Liver (tissue), 9 donors: ENCODE measurements around the gene NR5A2. TPM values are rescaled to one million over a fixed set of nuclear protein-coding genes. Genes with fewer than 3 reads are reported as not detected.

Source experiments
- DNase-seq: peaks from one replicate; pipeline ENCODE4 v3.0.0-alpha.2; 2017; ENCODE audit warnings: low spot score
- H3K27ac ChIP-seq, 2 donors: one replicate each; pipeline ENCODE4 v1.7.0; 2013; ENCODE audit warnings: inconsistent platforms in 2 of 2, low read length in 2 of 2, control low read depth in 1 of 2, low read depth in 1 of 2, mild to moderate bottlenecking in 1 of 2
- H3K27me3 ChIP-seq, 4 donors: one replicate each; pipeline versions ENCODE4 v1.6.1 to v1.7.0; 2013; ENCODE audit warnings: low read length in 3 of 4, inconsistent platforms in 1 of 4, mild to moderate bottlenecking in 1 of 4, moderate library complexity in 1 of 4; ENCODE audit not compliant: control insufficient read depth in 4 of 4, insufficient read depth in 4 of 4
- H3K36me3 ChIP-seq, 4 donors: one replicate each; pipeline versions ENCODE4 v1.6.1 to v1.7.0; 2013; ENCODE audit warnings: low read length in 3 of 4, mild to moderate bottlenecking in 3 of 4, low read depth in 1 of 4, moderate library complexity in 1 of 4; ENCODE audit not compliant: control insufficient read depth in 4 of 4, insufficient read depth in 3 of 4
- H3K4me1 ChIP-seq, 4 donors: one replicate each; pipeline versions ENCODE4 v1.6.1 to v1.7.0; 2013; ENCODE audit warnings: low read length in 3 of 4, mild to moderate bottlenecking in 3 of 4, moderate library complexity in 1 of 4; ENCODE audit not compliant: control insufficient read depth in 4 of 4, insufficient read depth in 4 of 4
- H3K4me3 ChIP-seq, 3 donors: one replicate each; pipeline versions ENCODE4 v1.6.1 to v1.7.0; 2013; ENCODE audit warnings: low read length in 3 of 3, control low read depth in 1 of 3, low read depth in 1 of 3, mild to moderate bottlenecking in 1 of 3
- H3K9ac ChIP-seq, 2 donors: one replicate each; pipeline ENCODE4 v1.7.0; 2013; ENCODE audit warnings: low read length in 2 of 2, mild to moderate bottlenecking in 2 of 2, moderate library complexity in 2 of 2, control low read depth in 1 of 2, low read depth in 1 of 2
- H3K9me3 ChIP-seq, 4 donors: one replicate each; pipeline versions ENCODE4 v1.6.1 to v1.7.0; 2013; ENCODE audit warnings: low read length in 3 of 4; ENCODE audit not compliant: control insufficient read depth in 4 of 4
- ATF3 ChIP-seq: IDR thresholded peaks from 2 replicates; pipeline ENCODE4 v1.6.1; 2016; ENCODE audit warnings: antibody characterized with exemption
- GABPA ChIP-seq, 2 donors: IDR thresholded peaks in 1 of 2; conservative IDR thresholded peaks in 1 of 2; 2 replicates each; pipeline ENCODE4 v1.6.1; 2016; ENCODE audit warnings: antibody characterized with exemption in 2 of 2, mild to moderate bottlenecking in 1 of 2, moderate library complexity in 1 of 2
- HNF4A ChIP-seq, 2 donors: conservative IDR thresholded peaks; 2 replicates each; pipeline ENCODE4 v1.6.1; 2016; ENCODE audit warnings: antibody characterized with exemption in 2 of 2, mild to moderate bottlenecking in 2 of 2
- JUND ChIP-seq, 2 donors: IDR thresholded peaks; 2 replicates each; pipeline ENCODE4 v1.6.1; 2016; ENCODE audit warnings: antibody characterized with exemption in 2 of 2
- RAD21 ChIP-seq, 2 donors: IDR thresholded peaks; 2 replicates each; pipeline ENCODE4 v1.6.1; 2016; ENCODE audit warnings: antibody characterized with exemption in 2 of 2, mild to moderate bottlenecking in 2 of 2
- REST ChIP-seq: IDR thresholded peaks from 2 replicates; pipeline ENCODE4 v1.6.1; 2016; ENCODE audit warnings: antibody characterized with exemption, mild to moderate bottlenecking
- RXRA ChIP-seq, 2 donors: IDR thresholded peaks; 2 replicates each; pipeline ENCODE4 v1.6.1; 2017 to 2018; ENCODE audit warnings: antibody characterized with exemption in 2 of 2, mild to moderate bottlenecking in 1 of 2
- TAF1 ChIP-seq: conservative IDR thresholded peaks from 2 replicates; pipeline ENCODE4 v1.6.1; 2016; ENCODE audit warnings: antibody characterized with exemption, mild to moderate bottlenecking
- YY1 ChIP-seq: IDR thresholded peaks from 2 replicates; pipeline ENCODE4 v1.6.1; 2016; ENCODE audit warnings: antibody characterized with exemption, mild to moderate bottlenecking
- WGBS: extraction: QIAGEN DNeasy Blood & Tissue Kit; methylation state at CpG from one replicate; pipeline ENCODE4 v1.1.7; 2013; 5-methylcytosine and 5-hydroxymethylcytosine counted together
- polyA plus RNA-seq, 2 donors: library from polyadenylated mRNA; stranded (reverse) in 1 of 2; unstranded in 1 of 2; fragments of 200-250 nt in 1 of 2; fragments of >200 nt in 1 of 2; fragmentation: Nextera tagmentation in 1 of 2; extraction: Ambion mirVana in 1 of 2; gene quantifications; one replicate each; pipeline versions ENCODE4 v1.2.1 to v1.2.3, GENCODE V29; 2013 to 2015
- total RNA-seq, 2 donors: library from RNA; depleted of rRNA; stranded (reverse); fragments of >200 nt; gene quantifications; one replicate each; pipeline ENCODE4 v1.2.3, GENCODE V29; 2014
- TF ChIP-seq, protein P1 (sequence below): fragments of 150-350 bp; IDR thresholded peaks from 2 replicates; pipeline ENCODE4 v1.5.1; 2017; ENCODE audit warnings: improper control_type of control experiment, low read depth, low read length; ENCODE audit not compliant: missing input control
- donor health status: healthy.
- donor health status: healthy.
- donor health status: healthy.
- donor health status: healthy.
- donor health status: healthy.

NR5A2 gene
- total and polyA plus RNA-seq, 4 donors = 10.0 to 37.5 (median 21.1) TPM

DNA sequence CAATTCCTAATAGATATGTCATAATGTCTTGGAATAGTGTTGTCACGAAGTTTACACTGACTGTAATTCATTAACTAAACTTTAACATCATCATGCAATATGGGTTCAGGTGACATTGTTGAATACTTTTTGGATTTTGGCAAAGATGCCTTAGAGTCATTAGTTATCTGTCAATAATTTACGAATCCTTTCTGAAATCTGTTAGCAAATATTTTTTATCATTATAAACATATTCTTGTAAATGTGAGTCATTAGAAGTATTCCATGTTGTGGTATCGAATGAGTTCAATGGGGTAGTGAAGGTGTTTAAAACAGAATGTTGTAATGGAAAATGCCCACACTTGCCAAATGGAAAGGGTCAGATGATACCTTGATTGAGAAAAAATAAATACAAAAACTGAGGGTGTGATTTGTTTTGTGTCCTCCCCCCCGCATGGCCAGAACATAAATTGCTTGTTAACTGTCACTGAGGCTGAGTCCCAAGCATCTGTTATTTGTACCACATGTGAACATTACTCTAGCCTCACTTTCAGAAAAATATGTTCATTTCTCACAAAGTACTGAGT, 5.2 kb upstream of the NR5A2 start (continued):
- peak; percentile 71 to 89 for TF ChIP-seq RXRA (IDR thresholded peaks at IDR 0.05)

GRCh38 chr1:200028586-200029034, 1.1 kb downstream of the NR5A2 start:
- H3K9ac ChIP-seq = peak overlapping the region; percentile 82 to 100
- TF ChIP-seq HNF4A (conservative IDR thresholded peaks at IDR 0.05) (no peak), TAF1 (peak; percentile 65)
- WGBS = 5% methylated on average over 2 of the region's 2 CpGs
- peaks cover 0 to 2% (median under 1%) of the 10 kb centered on the region in 4 donors for H3K36me3 ChIP-seq
- H3K4me3 ChIP-seq = peak overlapping the region; percentile 75 to 97 (median 81)
- peak overlapping the region; percentile 76 to 93 for H3K27ac ChIP-seq
- H3K4me1 ChIP-seq = peaks cover 5 to 33% (median 12%) of the 10 kb centered on the region in 4 donors
- DNase-seq = no peak
- no peaks in the 10 kb centered on the region for H3K27me3 ChIP-seq
- no peaks in the 10 kb centered on the region for H3K9me3 ChIP-seq

DNA sequence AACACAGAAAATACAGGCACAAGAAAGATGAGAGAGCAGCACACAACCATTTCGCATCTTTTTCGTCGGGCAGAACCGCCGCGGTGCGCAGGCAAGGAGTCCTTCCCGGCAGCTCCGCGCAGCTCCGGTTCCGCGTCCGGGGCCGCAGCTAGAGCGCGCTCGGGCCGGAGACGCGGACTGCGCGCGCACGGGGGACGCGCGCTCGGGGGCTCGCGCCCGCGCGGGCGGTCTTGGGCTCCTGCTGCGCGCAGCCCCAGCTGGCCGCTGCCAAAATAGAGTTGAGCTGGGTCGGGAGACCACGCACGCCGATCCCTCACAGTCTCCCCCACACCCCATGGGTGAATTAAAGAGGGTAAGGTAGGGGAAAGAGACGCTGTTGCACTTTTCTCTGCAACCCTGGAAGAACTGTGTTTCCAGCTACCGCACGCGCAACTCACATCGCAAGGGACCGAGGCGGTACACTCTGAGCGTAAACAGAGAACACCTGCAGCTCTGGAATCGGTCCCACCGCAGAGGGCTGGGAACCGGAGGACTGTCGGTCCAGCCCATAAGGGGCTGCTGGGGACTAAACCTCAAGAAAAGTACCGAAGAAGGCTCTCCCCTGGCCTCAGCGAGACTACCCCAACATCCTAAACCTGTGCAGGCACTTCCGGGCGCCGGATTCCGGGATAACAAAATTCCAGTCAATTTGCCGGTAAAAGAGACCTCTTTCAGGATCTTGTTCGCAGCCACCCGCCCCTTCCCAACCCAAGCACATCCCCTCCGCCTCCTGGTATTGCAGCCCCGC, 1.7 kb downstream of the NR5A2 start:
- no peak for DNase-seq
- peak overlapping the region; percentile 82 to 100 for H3K9ac ChIP-seq
- H3K9me3 ChIP-seq = no peaks in the 10 kb centered on the region
- peaks cover 5 to 34% (median 12%) of the 10 kb centered on the region in 4 donors for H3K4me1 ChIP-seq
- 1% methylated on average over 65 of the region's 65 CpGs for WGBS
- H3K27me3 ChIP-seq = no peaks in the 10 kb centered on the region
- peak overlapping the region; percentile 76 to 93 for H3K27ac ChIP-seq
- TF ChIP-seq ATF3 = no peak
- no peak for TF ChIP-seq GABPA (IDR thresholded peaks at IDR 0.05 in 1 of 2, conservative IDR thresholded peaks at IDR 0.05 in 1 of 2)
- peak in 1 of 2 donors; percentile 4 for TF ChIP-seq RAD21 (IDR thresholded peaks at IDR 0.05)
- no peak for TF ChIP-seq RXRA (IDR thresholded peaks at IDR 0.05)
- TF ChIP-seq REST = peak; percentile 37
- TF ChIP-seq, protein P1, sequence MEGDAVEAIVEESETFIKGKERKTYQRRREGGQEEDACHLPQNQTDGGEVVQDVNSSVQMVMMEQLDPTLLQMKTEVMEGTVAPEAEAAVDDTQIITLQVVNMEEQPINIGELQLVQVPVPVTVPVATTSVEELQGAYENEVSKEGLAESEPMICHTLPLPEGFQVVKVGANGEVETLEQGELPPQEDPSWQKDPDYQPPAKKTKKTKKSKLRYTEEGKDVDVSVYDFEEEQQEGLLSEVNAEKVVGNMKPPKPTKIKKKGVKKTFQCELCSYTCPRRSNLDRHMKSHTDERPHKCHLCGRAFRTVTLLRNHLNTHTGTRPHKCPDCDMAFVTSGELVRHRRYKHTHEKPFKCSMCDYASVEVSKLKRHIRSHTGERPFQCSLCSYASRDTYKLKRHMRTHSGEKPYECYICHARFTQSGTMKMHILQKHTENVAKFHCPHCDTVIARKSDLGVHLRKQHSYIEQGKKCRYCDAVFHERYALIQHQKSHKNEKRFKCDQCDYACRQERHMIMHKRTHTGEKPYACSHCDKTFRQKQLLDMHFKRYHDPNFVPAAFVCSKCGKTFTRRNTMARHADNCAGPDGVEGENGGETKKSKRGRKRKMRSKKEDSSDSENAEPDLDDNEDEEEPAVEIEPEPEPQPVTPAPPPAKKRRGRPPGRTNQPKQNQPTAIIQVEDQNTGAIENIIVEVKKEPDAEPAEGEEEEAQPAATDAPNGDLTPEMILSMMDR = no peak
- no peak for TF ChIP-seq YY1
- TF ChIP-seq HNF4A (conservative IDR thresholded peaks at IDR 0.05) = no peak
- TF ChIP-seq JUND (IDR thresholded peaks at IDR 0.05) = no peak
- peak overlapping the region; percentile 75 to 97 (median 81) for H3K4me3 ChIP-seq
- peaks cover 0 to 3% (median 1%) of the 10 kb centered on the region in 4 donors for H3K36me3 ChIP-seq
